Measurements from ENCODE around the gene KIF4A.
"Not testable (repeated sequence)": the region's sequence is repeated elsewhere in the genome, so short reads cannot be mapped to it uniquely, and the experiment has no call there.

DNA sequence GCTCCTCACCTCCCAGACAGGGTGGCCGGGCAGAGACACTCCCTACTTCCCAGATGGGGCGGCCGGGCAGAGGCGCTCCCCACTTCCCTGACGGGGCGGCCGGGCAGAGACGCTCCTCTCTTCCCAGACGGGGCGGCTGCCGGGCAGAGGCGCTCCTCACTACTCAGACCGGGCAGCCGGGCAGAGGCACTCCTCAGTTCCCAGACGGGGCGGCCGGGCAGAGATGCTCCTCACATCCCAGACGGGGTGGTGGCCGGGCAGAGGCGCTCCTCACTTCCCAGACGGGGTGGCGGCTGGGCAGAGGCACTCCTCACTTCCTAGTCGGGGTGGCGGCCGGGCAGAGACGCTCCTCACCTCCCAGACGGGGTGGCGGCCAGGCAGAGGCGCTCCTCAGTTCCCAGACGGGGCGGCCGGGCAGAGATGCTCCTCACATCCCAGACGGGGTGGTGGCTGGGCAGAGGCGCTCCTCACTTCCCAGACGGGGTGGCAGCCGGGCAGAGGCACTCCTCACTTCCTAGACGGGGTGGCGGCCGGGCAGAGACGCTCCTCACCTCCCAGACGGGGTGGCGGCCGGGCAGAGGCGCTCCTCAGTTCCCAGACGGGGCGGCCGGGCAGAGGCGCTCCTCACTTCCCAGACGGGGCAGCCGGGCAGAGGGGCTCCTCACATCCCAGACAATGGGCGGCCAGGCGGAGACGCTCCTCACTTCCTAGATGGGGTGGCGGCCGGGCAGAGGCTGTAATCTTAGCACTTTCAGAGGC lies 59.6 kb downstream of the KIF4A start:
- TF ChIP-seq, protein P1, sequence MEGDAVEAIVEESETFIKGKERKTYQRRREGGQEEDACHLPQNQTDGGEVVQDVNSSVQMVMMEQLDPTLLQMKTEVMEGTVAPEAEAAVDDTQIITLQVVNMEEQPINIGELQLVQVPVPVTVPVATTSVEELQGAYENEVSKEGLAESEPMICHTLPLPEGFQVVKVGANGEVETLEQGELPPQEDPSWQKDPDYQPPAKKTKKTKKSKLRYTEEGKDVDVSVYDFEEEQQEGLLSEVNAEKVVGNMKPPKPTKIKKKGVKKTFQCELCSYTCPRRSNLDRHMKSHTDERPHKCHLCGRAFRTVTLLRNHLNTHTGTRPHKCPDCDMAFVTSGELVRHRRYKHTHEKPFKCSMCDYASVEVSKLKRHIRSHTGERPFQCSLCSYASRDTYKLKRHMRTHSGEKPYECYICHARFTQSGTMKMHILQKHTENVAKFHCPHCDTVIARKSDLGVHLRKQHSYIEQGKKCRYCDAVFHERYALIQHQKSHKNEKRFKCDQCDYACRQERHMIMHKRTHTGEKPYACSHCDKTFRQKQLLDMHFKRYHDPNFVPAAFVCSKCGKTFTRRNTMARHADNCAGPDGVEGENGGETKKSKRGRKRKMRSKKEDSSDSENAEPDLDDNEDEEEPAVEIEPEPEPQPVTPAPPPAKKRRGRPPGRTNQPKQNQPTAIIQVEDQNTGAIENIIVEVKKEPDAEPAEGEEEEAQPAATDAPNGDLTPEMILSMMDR (IDR thresholded peaks at IDR 0.05; ENCODE audit: low read depth, low read length) = not testable (repeated sequence)
- not testable (repeated sequence) for TF ChIP-seq EZH2phosphoT487 (IDR thresholded peaks at IDR 0.05; ENCODE audit: low read depth)
